DND-41 (cell line): ENCODE data around the gene FAM120A.

ENCODE experiments used
- EZH2 ChIP-seq: IDR thresholded peaks from 3 replicates; pipeline ENCODE4 v1.6.1; 2012; ENCODE audit warnings: borderline replicate concordance, low read depth, mild to moderate bottlenecking, moderate library complexity, low read length, inconsistent platforms; ENCODE audit not compliant: severe bottlenecking
- TF ChIP-seq, protein P1 (sequence below): IDR thresholded peaks from 2 replicates; pipeline ENCODE4 v1.5.1; 2012; ENCODE audit warnings: borderline replicate concordance, low read length, moderate library complexity, mild to moderate bottlenecking; ENCODE audit not compliant: poor library complexity, severe bottlenecking; ENCODE audit errors: extremely low read depth

DNA sequence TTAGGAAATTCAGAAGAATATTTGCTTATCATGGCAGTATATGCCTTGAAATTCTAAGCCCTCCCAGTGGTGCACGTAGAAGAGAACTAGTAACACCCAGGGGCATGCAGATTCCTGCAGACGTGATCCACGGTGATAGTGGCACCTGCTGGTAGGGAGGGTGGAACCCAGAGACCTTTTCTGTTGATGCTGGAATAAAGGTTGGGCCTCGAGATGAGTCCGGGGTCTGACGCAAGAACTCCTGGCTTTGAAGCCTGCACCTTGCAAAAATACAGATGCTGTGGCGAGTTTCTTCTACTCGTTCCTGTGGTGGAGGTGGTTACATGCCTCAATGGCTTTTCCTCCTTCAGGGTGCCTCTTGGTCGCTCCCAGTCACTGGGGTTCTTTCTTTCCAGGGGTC is 85.4 kb downstream of the FAM120A start:
- TF ChIP-seq, protein P1, sequence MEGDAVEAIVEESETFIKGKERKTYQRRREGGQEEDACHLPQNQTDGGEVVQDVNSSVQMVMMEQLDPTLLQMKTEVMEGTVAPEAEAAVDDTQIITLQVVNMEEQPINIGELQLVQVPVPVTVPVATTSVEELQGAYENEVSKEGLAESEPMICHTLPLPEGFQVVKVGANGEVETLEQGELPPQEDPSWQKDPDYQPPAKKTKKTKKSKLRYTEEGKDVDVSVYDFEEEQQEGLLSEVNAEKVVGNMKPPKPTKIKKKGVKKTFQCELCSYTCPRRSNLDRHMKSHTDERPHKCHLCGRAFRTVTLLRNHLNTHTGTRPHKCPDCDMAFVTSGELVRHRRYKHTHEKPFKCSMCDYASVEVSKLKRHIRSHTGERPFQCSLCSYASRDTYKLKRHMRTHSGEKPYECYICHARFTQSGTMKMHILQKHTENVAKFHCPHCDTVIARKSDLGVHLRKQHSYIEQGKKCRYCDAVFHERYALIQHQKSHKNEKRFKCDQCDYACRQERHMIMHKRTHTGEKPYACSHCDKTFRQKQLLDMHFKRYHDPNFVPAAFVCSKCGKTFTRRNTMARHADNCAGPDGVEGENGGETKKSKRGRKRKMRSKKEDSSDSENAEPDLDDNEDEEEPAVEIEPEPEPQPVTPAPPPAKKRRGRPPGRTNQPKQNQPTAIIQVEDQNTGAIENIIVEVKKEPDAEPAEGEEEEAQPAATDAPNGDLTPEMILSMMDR = peak; percentile 7
- TF ChIP-seq EZH2 = no peak
